ENCODE measurements around the gene TTLL11. TPM values are rescaled to one million over a fixed set of nuclear protein-coding genes. Genes with fewer than 3 reads are reported as not detected.
"Not testable (repeated sequence)": the region's sequence is repeated elsewhere in the genome, so short reads cannot be mapped to it uniquely, and the experiment has no call there.

TTLL11 gene
- polyA plus RNA-seq, 4 donors = 3.2 to 4.8 (median 3.9) TPM

- no peaks in the 10 kb centered on the region for H3K27me3 ChIP-seq (ENCODE audit: control insufficient read depth in 3 of 3, insufficient read depth in 3 of 3, low read length in 3 of 3)
- FAIRE-seq = no peak
- no peaks in the 10 kb centered on the region for H3K4me1 ChIP-seq (ENCODE audit: control insufficient read depth in 3 of 3, insufficient read depth in 2 of 3, low read depth in 1 of 3, low read length in 2 of 3)
- no peak overlapping the region for H3K27ac ChIP-seq (ENCODE audit: low read depth in 1 of 3, low read length in 2 of 3)
- H3K4me3 ChIP-seq (ENCODE audit: low read depth in 1 of 3, low read length in 3 of 3) = no peak overlapping the region
- no peaks in the 10 kb centered on the region for H3K36me3 ChIP-seq (ENCODE audit: control insufficient read depth in 3 of 3, insufficient read depth in 2 of 3, low read depth in 1 of 3, low read length in 3 of 3)
- H3K9me3 ChIP-seq (ENCODE audit: control insufficient read depth in 2 of 2, insufficient read depth in 1 of 2, low read depth in 1 of 2, low read length in 1 of 2) = no peaks in the 10 kb centered on the region
- DNase-seq = no peak
- 60 to 72% (median 62%) methylated on average over 3 of the region's 3 CpGs for WGBS, 3 donors
Measured at GRCh38 chr9:121801579-121801978, 291.5 kb downstream of the TTLL11 start.

DNA sequence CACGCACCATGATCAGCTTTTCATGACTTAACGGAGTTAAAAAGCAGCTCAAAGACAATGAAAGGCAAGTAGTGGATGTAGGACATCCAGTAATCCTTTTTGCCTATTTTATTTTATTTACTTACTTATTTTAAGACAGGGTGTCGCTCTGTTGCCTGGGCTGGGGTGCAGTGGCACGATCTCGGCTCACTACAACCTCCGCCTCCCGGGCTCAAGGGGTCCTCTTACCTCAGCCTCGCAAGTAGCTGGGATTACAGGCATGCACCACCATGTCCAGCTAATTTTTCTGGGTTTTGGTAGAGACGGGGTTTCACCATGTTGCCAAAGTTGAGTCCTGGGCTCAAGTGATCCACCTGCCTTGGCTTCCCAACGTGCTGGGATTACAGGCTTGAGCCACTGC, 292.7 kb downstream of the TTLL11 start:
- 83 to 90% (median 89%) methylated on average over 10 of the region's 10 CpGs for WGBS, 3 donors
- Histone ChIP-seq H3K27me3 (ENCODE audit: control insufficient read depth in 3 of 3, insufficient read depth in 3 of 3, low read length in 3 of 3) (no peaks in the 10 kb centered on the region), H3K4me1 (ENCODE audit: control insufficient read depth in 3 of 3, insufficient read depth in 2 of 3, low read depth in 1 of 3, low read length in 2 of 3) (no peaks in the 10 kb centered on the region), H3K9me3 (ENCODE audit: control insufficient read depth in 2 of 2, insufficient read depth in 1 of 2, low read depth in 1 of 2, low read length in 1 of 2) (no peaks in the 10 kb centered on the region), H3K36me3 (ENCODE audit: control insufficient read depth in 3 of 3, insufficient read depth in 2 of 3, low read depth in 1 of 3, low read length in 3 of 3) (no peaks in the 10 kb centered on the region), H3K4me3 (ENCODE audit: low read depth in 1 of 3, low read length in 3 of 3) (no peak overlapping the region), H3K27ac (ENCODE audit: low read depth in 1 of 3, low read length in 2 of 3) (no peak overlapping the region)
- FAIRE-seq = no peak
- no peak for DNase-seq

DNA sequence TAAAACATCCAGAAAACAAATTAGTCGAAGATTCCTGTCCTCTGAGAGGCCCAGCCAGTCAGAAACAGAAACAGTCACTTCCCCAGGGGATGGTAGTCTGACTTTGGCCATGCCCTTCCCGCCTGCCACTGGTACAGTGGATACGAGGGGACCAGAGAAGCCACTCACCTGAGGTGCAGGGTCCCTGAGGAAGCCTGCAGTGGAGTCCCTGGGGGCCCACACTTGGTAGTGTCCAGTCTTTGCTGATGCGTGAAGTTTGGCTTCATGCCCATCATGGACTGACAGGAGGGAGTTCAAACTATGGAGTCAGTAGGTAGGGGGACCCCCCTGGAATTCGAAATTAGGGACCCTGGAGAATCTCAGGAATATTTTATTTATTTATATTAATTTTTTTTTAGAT, 294.2 kb downstream of the TTLL11 start:
- H3K36me3 ChIP-seq (ENCODE audit: control insufficient read depth in 3 of 3, insufficient read depth in 2 of 3, low read depth in 1 of 3, low read length in 3 of 3) = no peaks in the 10 kb centered on the region
- no peak for FAIRE-seq
- DNase-seq = no peak
- H3K4me1 ChIP-seq (ENCODE audit: control insufficient read depth in 3 of 3, insufficient read depth in 2 of 3, low read depth in 1 of 3, low read length in 2 of 3) = no peaks in the 10 kb centered on the region
- 68 to 77% (median 74%) methylated on average over 5 of the region's 5 CpGs for WGBS, 3 donors
- H3K4me3 ChIP-seq (ENCODE audit: low read depth in 1 of 3, low read length in 3 of 3) = no peak overlapping the region
- H3K27ac ChIP-seq (ENCODE audit: low read depth in 1 of 3, low read length in 2 of 3) = no peak overlapping the region
- H3K27me3 ChIP-seq (ENCODE audit: control insufficient read depth in 3 of 3, insufficient read depth in 3 of 3, low read length in 3 of 3) = no peaks in the 10 kb centered on the region
- no peaks in the 10 kb centered on the region for H3K9me3 ChIP-seq (ENCODE audit: control insufficient read depth in 2 of 2, insufficient read depth in 1 of 2, low read depth in 1 of 2, low read length in 1 of 2)

- 71 to 79% (median 76%) methylated on average over 2 of the region's 2 CpGs for WGBS, 3 donors
- H3K36me3 ChIP-seq (ENCODE audit: control insufficient read depth in 3 of 3, insufficient read depth in 2 of 3, low read depth in 1 of 3, low read length in 3 of 3) = no peaks in the 10 kb centered on the region
- no peak overlapping the region for H3K4me3 ChIP-seq (ENCODE audit: low read depth in 1 of 3, low read length in 3 of 3)
- H3K27ac ChIP-seq (ENCODE audit: low read depth in 1 of 3, low read length in 2 of 3) = no peak overlapping the region
- FAIRE-seq (no peak), DNase-seq (no peak)
- no peaks in the 10 kb centered on the region for H3K9me3 ChIP-seq (ENCODE audit: control insufficient read depth in 2 of 2, insufficient read depth in 1 of 2, low read depth in 1 of 2, low read length in 1 of 2)
- H3K27me3 ChIP-seq (ENCODE audit: control insufficient read depth in 3 of 3, insufficient read depth in 3 of 3, low read length in 3 of 3) = no peaks in the 10 kb centered on the region
- no peaks in the 10 kb centered on the region for H3K4me1 ChIP-seq (ENCODE audit: control insufficient read depth in 3 of 3, insufficient read depth in 2 of 3, low read depth in 1 of 3, low read length in 2 of 3)
Measured at GRCh38 chr9:121797081-121797480, 296.0 kb downstream of the TTLL11 start.

- H3K27me3 ChIP-seq (ENCODE audit: control insufficient read depth in 3 of 3, insufficient read depth in 3 of 3, low read length in 3 of 3); H3K9me3 ChIP-seq (ENCODE audit: control insufficient read depth in 2 of 2, insufficient read depth in 1 of 2, low read depth in 1 of 2, low read length in 1 of 2); H3K4me1 ChIP-seq (ENCODE audit: control insufficient read depth in 3 of 3, insufficient read depth in 2 of 3, low read depth in 1 of 3, low read length in 2 of 3); DNase-seq; H3K36me3 ChIP-seq (ENCODE audit: control insufficient read depth in 3 of 3, insufficient read depth in 2 of 3, low read depth in 1 of 3, low read length in 3 of 3); FAIRE-seq; H3K4me3 ChIP-seq (ENCODE audit: low read depth in 1 of 3, low read length in 3 of 3); H3K27ac ChIP-seq (ENCODE audit: low read depth in 1 of 3, low read length in 2 of 3): not testable (repeated sequence)
- 77 to 80% (median 78%) methylated on average over 6 of the region's 6 CpGs for WGBS, 3 donors
Measured at GRCh38 chr9:121794334-121794733, 298.8 kb downstream of the TTLL11 start.

DNA sequence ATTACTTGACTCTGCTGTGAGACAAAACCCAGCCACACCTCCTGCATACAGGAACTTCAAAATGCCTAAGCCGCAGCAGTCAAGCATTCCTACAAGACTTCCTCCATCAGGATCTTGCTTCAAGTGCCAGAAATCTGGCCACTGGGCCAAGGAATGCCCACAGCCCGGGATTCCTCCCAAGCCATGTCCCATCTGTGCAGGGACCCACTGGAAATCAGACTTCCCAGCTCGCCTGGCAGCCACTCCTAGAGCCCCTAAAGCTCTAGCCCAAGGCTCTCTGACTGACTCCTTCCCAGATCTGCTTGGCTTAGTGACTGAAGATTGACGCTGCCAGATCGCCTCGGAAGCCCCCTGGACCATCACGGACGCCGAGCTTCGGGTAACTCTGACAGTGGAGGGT, 300.6 kb downstream of the TTLL11 start:
- H3K36me3 ChIP-seq (ENCODE audit: control insufficient read depth in 3 of 3, insufficient read depth in 2 of 3, low read depth in 1 of 3, low read length in 3 of 3); DNase-seq; H3K27me3 ChIP-seq (ENCODE audit: control insufficient read depth in 3 of 3, insufficient read depth in 3 of 3, low read length in 3 of 3); H3K27ac ChIP-seq (ENCODE audit: low read depth in 1 of 3, low read length in 2 of 3); FAIRE-seq; H3K4me1 ChIP-seq (ENCODE audit: control insufficient read depth in 3 of 3, insufficient read depth in 2 of 3, low read depth in 1 of 3, low read length in 2 of 3); H3K9me3 ChIP-seq (ENCODE audit: control insufficient read depth in 2 of 2, insufficient read depth in 1 of 2, low read depth in 1 of 2, low read length in 1 of 2); H3K4me3 ChIP-seq (ENCODE audit: low read depth in 1 of 3, low read length in 3 of 3): not testable (repeated sequence)
- 89 to 98% (median 92%) methylated on average over 10 of the region's 10 CpGs for WGBS, 3 donors

GRCh38 chr9:121790841-121791240, 302.3 kb downstream of the TTLL11 start:
- no peaks in the 10 kb centered on the region for H3K27me3 ChIP-seq (ENCODE audit: control insufficient read depth in 3 of 3, insufficient read depth in 3 of 3, low read length in 3 of 3)
- DNase-seq (no peak), FAIRE-seq (no peak)
- no peak overlapping the region for H3K27ac ChIP-seq (ENCODE audit: low read depth in 1 of 3, low read length in 2 of 3)
- H3K4me3 ChIP-seq (ENCODE audit: low read depth in 1 of 3, low read length in 3 of 3) = no peak overlapping the region
- H3K9me3 ChIP-seq (ENCODE audit: control insufficient read depth in 2 of 2, insufficient read depth in 1 of 2, low read depth in 1 of 2, low read length in 1 of 2) = no peaks in the 10 kb centered on the region
- H3K36me3 ChIP-seq (ENCODE audit: control insufficient read depth in 3 of 3, insufficient read depth in 2 of 3, low read depth in 1 of 3, low read length in 3 of 3) = peaks cover 0 to 6% (median 0%) of the 10 kb centered on the region in 3 donors
- no peaks in the 10 kb centered on the region for H3K4me1 ChIP-seq (ENCODE audit: control insufficient read depth in 3 of 3, insufficient read depth in 2 of 3, low read depth in 1 of 3, low read length in 2 of 3)
- WGBS, 3 donors = 62 to 73% (median 71%) methylated on average over 9 to 14 of the region's 14 CpGs

GRCh38 chr9:121788686-121789366, 304.3 kb downstream of the TTLL11 start:
- WGBS, 3 donors = 89 to 94% (median 91%) methylated on average over 15 of the region's 15 CpGs
- no peak overlapping the region for H3K27ac ChIP-seq (ENCODE audit: low read depth in 1 of 3, low read length in 2 of 3)
- H3K9me3 ChIP-seq (ENCODE audit: control insufficient read depth in 2 of 2, insufficient read depth in 1 of 2, low read depth in 1 of 2, low read length in 1 of 2) = no peaks in the 10 kb centered on the region
- no peak overlapping the region for H3K4me3 ChIP-seq (ENCODE audit: low read depth in 1 of 3, low read length in 3 of 3)
- FAIRE-seq = no peak
- no peaks in the 10 kb centered on the region for H3K27me3 ChIP-seq (ENCODE audit: control insufficient read depth in 3 of 3, insufficient read depth in 3 of 3, low read length in 3 of 3)
- H3K4me1 ChIP-seq (ENCODE audit: control insufficient read depth in 3 of 3, insufficient read depth in 2 of 3, low read depth in 1 of 3, low read length in 2 of 3) = no peaks in the 10 kb centered on the region
- no peak for DNase-seq
- peaks cover 0 to 26% (median 0%) of the 10 kb centered on the region in 3 donors for H3K36me3 ChIP-seq (ENCODE audit: control insufficient read depth in 3 of 3, insufficient read depth in 2 of 3, low read depth in 1 of 3, low read length in 3 of 3)

- no peak for DNase-seq
- H3K27me3 ChIP-seq (ENCODE audit: control insufficient read depth in 3 of 3, insufficient read depth in 3 of 3, low read length in 3 of 3) = no peaks in the 10 kb centered on the region
- H3K4me1 ChIP-seq (ENCODE audit: control insufficient read depth in 3 of 3, insufficient read depth in 2 of 3, low read depth in 1 of 3, low read length in 2 of 3) = no peaks in the 10 kb centered on the region
- H3K4me3 ChIP-seq (ENCODE audit: low read depth in 1 of 3, low read length in 3 of 3) = no peak overlapping the region
- no peak for FAIRE-seq
- peaks cover 7 to 44% (median 8%) of the 10 kb centered on the region in 3 donors for H3K36me3 ChIP-seq (ENCODE audit: control insufficient read depth in 3 of 3, insufficient read depth in 2 of 3, low read depth in 1 of 3, low read length in 3 of 3)
- H3K27ac ChIP-seq (ENCODE audit: low read depth in 1 of 3, low read length in 2 of 3) = no peak overlapping the region
- WGBS, 3 donors = 85 to 88% (median 86%) methylated on average over 8 of the region's 8 CpGs
- H3K9me3 ChIP-seq (ENCODE audit: control insufficient read depth in 2 of 2, insufficient read depth in 1 of 2, low read depth in 1 of 2, low read length in 1 of 2) = no peaks in the 10 kb centered on the region
Measured at GRCh38 chr9:121786998-121787422, 306.1 kb downstream of the TTLL11 start.
